Adipocyte (in vitro differentiated cells): ENCODE data around the gene TMEM107.
A peak's percentile ranks its signal among the peaks of the same experiment; 100 is the strongest.
"Not testable (repeated sequence)": the region's sequence is repeated elsewhere in the genome, so short reads cannot be mapped to it uniquely, and the experiment has no call there.

Experiments used
- DNase-seq: peaks from one replicate; pipeline ENCODE4 v3.0.0-alpha.2; 2015; ENCODE audit warnings: low read depth
- H3K27me3 ChIP-seq: replicated peaks from 2 replicates; pipeline ENCODE4 v1.7.0; 2013; ENCODE audit warnings: mild to moderate bottlenecking, low read length, moderate library complexity; ENCODE audit not compliant: control insufficient read depth, insufficient read depth
- H3K36me3 ChIP-seq: 2 replicates; pipeline ENCODE4 v1.7.0; 2013; ENCODE audit warnings: low read length, mild to moderate bottlenecking, moderate library complexity; ENCODE audit not compliant: control insufficient read depth, insufficient read depth, severe bottlenecking
- H3K4me1 ChIP-seq: 2 replicates; pipeline ENCODE4 v1.7.0; 2013; ENCODE audit warnings: mild to moderate bottlenecking, low read length, moderate library complexity; ENCODE audit not compliant: control insufficient read depth, insufficient read depth
- H3K4me3 ChIP-seq: 2 replicates; pipeline ENCODE4 v1.7.0; 2013; ENCODE audit warnings: mild to moderate bottlenecking, low read length, moderate library complexity
- H3K9ac ChIP-seq: 2 replicates; pipeline ENCODE4 v1.7.0; 2013; ENCODE audit warnings: mild to moderate bottlenecking, low read length, moderate library complexity
- H3K9me3 ChIP-seq: 2 replicates; pipeline ENCODE4 v1.7.0; 2013; ENCODE audit warnings: mild to moderate bottlenecking, low read length, moderate library complexity; ENCODE audit not compliant: control insufficient read depth

The TMEM107 gene

GRCh38 chr17:8187517-8188262 is 11.5 kb upstream of the TMEM107 start:
- no peaks in the 10 kb centered on the region for H3K9me3 ChIP-seq
- no peaks in the 10 kb centered on the region for H3K36me3 ChIP-seq
- H3K9ac ChIP-seq, result peak overlapping the region; percentile 92
- peak overlapping the region; percentile 93 for H3K4me3 ChIP-seq
- peak; percentile 100 for DNase-seq
- H3K27me3 ChIP-seq, result no peaks in the 10 kb centered on the region
- peaks cover 33% of the 10 kb centered on the region for H3K4me1 ChIP-seq

- peak; percentile 92 for DNase-seq
- Histone ChIP-seq H3K9ac (peak overlapping the region; percentile 84), H3K4me1 (peaks cover 26% of the 10 kb centered on the region), H3K9me3 (no peaks in the 10 kb centered on the region), H3K27me3 (no peaks in the 10 kb centered on the region), H3K4me3 (peak overlapping the region; percentile 93), H3K36me3 (no peaks in the 10 kb centered on the region)
Measured at GRCh38 chr17:8186787-8187516, 10.8 kb upstream of the TMEM107 start.

- no peak for DNase-seq
- Histone ChIP-seq H3K4me1 (peaks cover 23% of the 10 kb centered on the region), H3K9me3 (no peaks in the 10 kb centered on the region), H3K4me3 (peak overlapping the region; percentile 93), H3K36me3 (no peaks in the 10 kb centered on the region), H3K27me3 (no peaks in the 10 kb centered on the region), H3K9ac (peak overlapping the region; percentile 84)
Measured at GRCh38 chr17:8186446-8186786, 10.2 kb upstream of the TMEM107 start.

GRCh38 chr17:8185582-8186445 is 9.6 kb upstream of the TMEM107 start:
- H3K36me3 ChIP-seq, result no peaks in the 10 kb centered on the region
- peak overlapping the region; percentile 84 for H3K9ac ChIP-seq
- H3K27me3 ChIP-seq, result no peaks in the 10 kb centered on the region
- DNase-seq, result peak; percentile 79
- H3K4me3 ChIP-seq, result peak overlapping the region; percentile 93
- no peaks in the 10 kb centered on the region for H3K9me3 ChIP-seq
- H3K4me1 ChIP-seq, result peaks cover 22% of the 10 kb centered on the region

- Histone ChIP-seq H3K36me3 (no peaks in the 10 kb centered on the region), H3K9ac (peak overlapping the region; percentile 92), H3K27me3 (no peaks in the 10 kb centered on the region), H3K9me3 (no peaks in the 10 kb centered on the region), H3K4me1 (peaks cover 20% of the 10 kb centered on the region), H3K4me3 (peak overlapping the region; percentile 91)
- DNase-seq, result no peak
Measured at GRCh38 chr17:8176998-8177731, 985 bp upstream of the TMEM107 start.

GRCh38 chr17:8175795-8176196 is 384 bp downstream of the TMEM107 start:
- no peaks in the 10 kb centered on the region for H3K27me3 ChIP-seq
- H3K9ac ChIP-seq, result peak overlapping the region; percentile 92
- H3K4me1 ChIP-seq, result peaks cover 20% of the 10 kb centered on the region
- DNase-seq, result peak; percentile 18
- no peaks in the 10 kb centered on the region for H3K36me3 ChIP-seq
- no peaks in the 10 kb centered on the region for H3K9me3 ChIP-seq
- peak overlapping the region; percentile 91 for H3K4me3 ChIP-seq

- no peaks in the 10 kb centered on the region for H3K27me3 ChIP-seq
- H3K4me3 ChIP-seq, result peak overlapping the region; percentile 81
- H3K9ac ChIP-seq, result peak overlapping the region; percentile 90
- H3K4me1 ChIP-seq, result peaks cover 20% of the 10 kb centered on the region
- no peaks in the 10 kb centered on the region for H3K36me3 ChIP-seq
- no peaks in the 10 kb centered on the region for H3K9me3 ChIP-seq
- no peak for DNase-seq
Measured at GRCh38 chr17:8173871-8174322, 2.3 kb downstream of the TMEM107 start.

GRCh38 chr17:8173056-8173870 is 2.9 kb downstream of the TMEM107 start:
- H3K36me3 ChIP-seq, result no peaks in the 10 kb centered on the region
- H3K9me3 ChIP-seq, result no peaks in the 10 kb centered on the region
- no peaks in the 10 kb centered on the region for H3K27me3 ChIP-seq
- peak overlapping the region; percentile 90 for H3K9ac ChIP-seq
- peaks cover 20% of the 10 kb centered on the region for H3K4me1 ChIP-seq
- DNase-seq, result peak; percentile 95
- H3K4me3 ChIP-seq, result peak overlapping the region; percentile 81

- not testable (repeated sequence) for H3K9ac ChIP-seq, DNase-seq, H3K36me3 ChIP-seq, H3K27me3 ChIP-seq, H3K9me3 ChIP-seq, H3K4me3 ChIP-seq
- H3K4me1 ChIP-seq, result peaks cover 10% of the 10 kb centered on the region
Measured at GRCh38 chr17:8170186-8170585, 6.0 kb downstream of the TMEM107 start.

- H3K9me3 ChIP-seq, result no peaks in the 10 kb centered on the region
- peaks cover 20% of the 10 kb centered on the region for H3K4me1 ChIP-seq
- DNase-seq, result no peak
- no peaks in the 10 kb centered on the region for H3K36me3 ChIP-seq
- no peak overlapping the region for H3K9ac ChIP-seq
- no peak overlapping the region for H3K4me3 ChIP-seq
- no peaks in the 10 kb centered on the region for H3K27me3 ChIP-seq
Measured at GRCh38 chr17:8167526-8167925, 8.7 kb downstream of the TMEM107 start.
